Parathyroid adenoma (tissue), 2 donors: ENCODE measurements around the gene PRELID3B.

Source experiments
- H2AFZ ChIP-seq: fragments of 300-600 bp; sonication (generic); one replicate; pipeline ENCODE4 v1.7.0; 2017; ENCODE audit warnings: antibody characterized with exemption, mild to moderate bottlenecking
- H3K27ac ChIP-seq: fragments of 300-600 bp; sonication (generic); one replicate; pipeline ENCODE4 v1.7.0; 2017
- H3K27me3 ChIP-seq: fragments of 300-600 bp; sonication (generic); one replicate; pipeline ENCODE4 v1.7.0; 2017; ENCODE audit warnings: low read length; ENCODE audit not compliant: control insufficient read depth, insufficient read depth
- H3K36me3 ChIP-seq: fragments of 300-600 bp; sonication (generic); one replicate; pipeline ENCODE4 v1.7.0; 2017; ENCODE audit warnings: low read length; ENCODE audit not compliant: control insufficient read depth, insufficient read depth
- H3K4me1 ChIP-seq: fragments of 300-600 bp; sonication (generic); one replicate; pipeline ENCODE4 v1.7.0; 2017; ENCODE audit warnings: control low read depth
- H3K4me2 ChIP-seq: fragments of 300-600 bp; sonication (generic); one replicate; pipeline ENCODE4 v1.7.0; 2017; ENCODE audit warnings: low read length
- H3K4me3 ChIP-seq: fragments of 300-600 bp; sonication (generic); one replicate; pipeline ENCODE4 v1.7.0; 2017; ENCODE audit warnings: low read depth, low read length
- H3K79me2 ChIP-seq: fragments of 300-600 bp; sonication (generic); one replicate; pipeline ENCODE4 v1.7.0; 2017; ENCODE audit warnings: control low read depth
- H3K9ac ChIP-seq: fragments of 300-600 bp; sonication (generic); one replicate; pipeline ENCODE4 v1.7.0; 2017; ENCODE audit warnings: mild to moderate bottlenecking
- H3K9me3 ChIP-seq: fragments of 300-600 bp; sonication (generic); one replicate; pipeline ENCODE4 v1.7.0; 2017; ENCODE audit warnings: low read length; ENCODE audit not compliant: control insufficient read depth
- CTCF ChIP-seq: fragments of 300-600 bp; sonication (generic); IDR thresholded peaks from one replicate; pipeline ENCODE4 v1.7.0; 2017; ENCODE audit warnings: antibody characterized with exemption, mild to moderate bottlenecking
- donor health status: primary hyperparathyroidism.

The PRELID3B gene

GRCh38 chr20:59016795-59017492 is 25.6 kb downstream of the PRELID3B start:
- H3K4me1 ChIP-seq = peaks cover 6% of the 10 kb centered on the region
- no peaks in the 10 kb centered on the region for H3K36me3 ChIP-seq
- no peak for TF ChIP-seq CTCF
- no peak overlapping the region for H3K4me3 ChIP-seq
- no peak overlapping the region for H3K27ac ChIP-seq
- no peak overlapping the region for H3K4me2 ChIP-seq
- no peak overlapping the region for H2AFZ ChIP-seq
- no peak overlapping the region for H3K9ac ChIP-seq
- peaks cover 6% of the 10 kb centered on the region for H3K79me2 ChIP-seq
- H3K27me3 ChIP-seq = no peaks in the 10 kb centered on the region
- H3K9me3 ChIP-seq = no peaks in the 10 kb centered on the region

GRCh38 chr20:59015812-59016711 is 26.5 kb downstream of the PRELID3B start:
- no peak overlapping the region for H2AFZ ChIP-seq
- no peaks in the 10 kb centered on the region for H3K9me3 ChIP-seq
- no peak overlapping the region for H3K9ac ChIP-seq
- H3K27me3 ChIP-seq = no peaks in the 10 kb centered on the region
- H3K4me3 ChIP-seq = no peak overlapping the region
- peaks cover 6% of the 10 kb centered on the region for H3K4me1 ChIP-seq
- H3K79me2 ChIP-seq = peaks cover 6% of the 10 kb centered on the region
- no peak overlapping the region for H3K4me2 ChIP-seq
- no peaks in the 10 kb centered on the region for H3K36me3 ChIP-seq
- no peak overlapping the region for H3K27ac ChIP-seq
- no peak for TF ChIP-seq CTCF

GRCh38 chr20:59015411-59015810 is 27.2 kb downstream of the PRELID3B start:
- Histone ChIP-seq H3K4me2 (no peak overlapping the region), H3K27ac (no peak overlapping the region), H3K36me3 (no peaks in the 10 kb centered on the region), H3K4me3 (no peak overlapping the region), H3K9ac (no peak overlapping the region), H3K27me3 (no peaks in the 10 kb centered on the region), H3K9me3 (no peaks in the 10 kb centered on the region), H2AFZ (no peak overlapping the region), H3K79me2 (peaks cover 6% of the 10 kb centered on the region), H3K4me1 (peaks cover 6% of the 10 kb centered on the region)
- TF ChIP-seq CTCF = no peak

GRCh38 chr20:59014680-59015389 is 27.8 kb downstream of the PRELID3B start:
- Histone ChIP-seq H3K9me3 (no peaks in the 10 kb centered on the region), H3K4me3 (no peak overlapping the region), H3K36me3 (no peaks in the 10 kb centered on the region), H3K4me1 (peaks cover 6% of the 10 kb centered on the region), H3K4me2 (no peak overlapping the region), H3K27me3 (no peaks in the 10 kb centered on the region), H3K27ac (no peak overlapping the region), H2AFZ (no peak overlapping the region), H3K9ac (no peak overlapping the region), H3K79me2 (peaks cover 6% of the 10 kb centered on the region)
- TF ChIP-seq CTCF = no peak
